K562 (cell line): Measurements from ENCODE around the gene UBE2L3. TPM values are rescaled to one million over a fixed set of nuclear protein-coding genes. Genes with fewer than 3 reads are reported as not detected.

Experiments
- ATAC-seq: fragments of 200-7000 bp; cut with Tn5 transposase; 3 replicates; pipeline ENCODE4 v1.9.1; 2020; ENCODE audit warnings: moderate library complexity
- BruUV-seq: library from RNA; stranded (reverse); fragments of 400-500 nt; replicated peaks from 2 replicates; lab custom pipeline; 2021; lab: Mats Ljungman, UMichigan
- CTCF ChIA-PET: fragments of 300-600 bp; formaldehyde crosslinking; extraction: SDS; loops from one replicate; lab custom pipeline; 2021; ENCODE audit warnings: low intra/inter-chr PET ratio; lab: Yijun Ruan, JAX
- POLR2A ChIA-PET: fragments of 300-600, 350-650 bp; sonication (Branson Sonifier 250); formaldehyde crosslinking; extraction: SDS; loops from one replicate; lab custom pipeline; 2021; ENCODE audit warnings: antibody characterized with exemption, inconsistent platforms; lab: Yijun Ruan, JAX
- DNase-seq, 4 experiments: peaks; one replicate each; pipeline versions ENCODE4 v3.0.0 to v3.0.0-alpha.2; 2011 to 2018; ENCODE audit warnings: low spot score in 3 of 4, mixed read lengths in 3 of 4; ENCODE audit errors: extremely low read depth in 1 of 4
- FAIRE-seq: peaks from 2 replicates; lab custom pipeline; 2011; peaks lifted over from hg19 to GRCh38; lab: Jason Lieb, UNC
- H2AFZ ChIP-seq: 2 replicates; pipeline ENCODE4 v1.6.0; 2011; ENCODE audit warnings: low read depth, low read length, control low read depth, inconsistent platforms
- H3K27ac ChIP-seq: fragments of 200-600 bp; 3 replicates; pipeline ENCODE4 v1.8.0; 2011; ENCODE audit warnings: low read depth, mild to moderate bottlenecking, control low read depth, inconsistent platforms, low read length, moderate library complexity, mixed read lengths; ENCODE audit errors: extremely low read depth
- H3K27me3 ChIP-seq, 2 experiments: fragments of 300-600 bp in 1 of 2; 2 replicates in 1 of 2; 3 replicates in 1 of 2; pipeline versions ENCODE4 v1.6.0 to v1.8.0; 2011; ENCODE audit warnings: inconsistent platforms in 2 of 2, low read length in 2 of 2, mild to moderate bottlenecking in 1 of 2, mixed read lengths in 1 of 2, moderate library complexity in 1 of 2; ENCODE audit not compliant: control insufficient read depth in 2 of 2, insufficient read depth in 2 of 2
- H3K36me3 ChIP-seq: fragments of 300-600 bp; 3 replicates; pipeline ENCODE4 v1.8.0; 2011; ENCODE audit warnings: mild to moderate bottlenecking, low read length, inconsistent platforms; ENCODE audit not compliant: control insufficient read depth, insufficient read depth
- H3K4me1 ChIP-seq, 2 experiments: fragments of 200-600 bp in 1 of 2; replicated peaks in 1 of 2; 2 replicates in 1 of 2; 3 replicates in 1 of 2; pipeline versions ENCODE4 v1.5.1 to v1.8.0; 2011; ENCODE audit warnings: inconsistent platforms in 2 of 2, low read length in 2 of 2, mild to moderate bottlenecking in 1 of 2, mixed read lengths in 1 of 2, moderate library complexity in 1 of 2; ENCODE audit not compliant: control insufficient read depth in 2 of 2, insufficient read depth in 2 of 2
- H3K4me2 ChIP-seq: 2 replicates; pipeline ENCODE4 v1.6.1; 2011; ENCODE audit warnings: low read length, control low read depth, inconsistent platforms, mixed read lengths; ENCODE audit not compliant: insufficient read depth
- H3K4me3 ChIP-seq: fragments of 200-600 bp; sonication (generic), shearing (Covaris generic); 2 replicates; pipeline ENCODE4 v1.5.1; 2016; ENCODE audit warnings: control low read depth, inconsistent platforms
- H3K79me2 ChIP-seq: fragments of 200-600 bp; 3 replicates; pipeline ENCODE4 v1.8.0; 2011; ENCODE audit warnings: low read length, inconsistent platforms; ENCODE audit not compliant: control insufficient read depth, insufficient read depth
- H3K9ac ChIP-seq, 2 experiments: 2 replicates each; pipeline versions ENCODE4 v1.6.0 to v1.6.1; 2011; ENCODE audit warnings: low read depth in 2 of 2, low read length in 2 of 2, control low read depth in 1 of 2, inconsistent platforms in 1 of 2, mild to moderate bottlenecking in 1 of 2, mixed read lengths in 1 of 2; ENCODE audit not compliant: insufficient read depth in 1 of 2
- H3K9me1 ChIP-seq: one replicate; pipeline ENCODE4 v1.6.0; 2011; ENCODE audit warnings: inconsistent platforms, mild to moderate bottlenecking, low read length, moderate library complexity; ENCODE audit not compliant: control insufficient read depth, insufficient read depth
- H3K9me3 ChIP-seq: replicated peaks from 2 replicates; pipeline ENCODE4 v1.5.1; 2011; ENCODE audit warnings: low read depth, low read length, inconsistent platforms; ENCODE audit not compliant: control insufficient read depth, insufficient read depth
- H4K20me1 ChIP-seq: replicated peaks from 2 replicates; pipeline ENCODE4 v1.6.1; 2011; ENCODE audit warnings: low read length, inconsistent platforms, mixed read lengths; ENCODE audit not compliant: control insufficient read depth, insufficient read depth
- ARNT ChIP-seq, 2 experiments: fragments of 450-650 bp; IDR thresholded peaks; 2 replicates each; pipeline ENCODE4 v1.6.1; 2016; ENCODE audit warnings: mild to moderate bottlenecking in 1 of 2
- CCAR2 ChIP-seq: fragments of 200-400 bp; formaldehyde crosslinking; IDR thresholded peaks from 2 replicates; pipeline ENCODE4 v1.6.1; 2017; ENCODE audit warnings: mild to moderate bottlenecking, low read depth, low read length
- HCFC1 ChIP-seq: IDR thresholded peaks from 2 replicates; pipeline ENCODE4 v1.6.1; 2012; ENCODE audit warnings: low read depth, low read length, improper control_type of control experiment
- HLTF ChIP-seq: fragments of 450-650 bp; IDR thresholded peaks from 2 replicates; pipeline ENCODE4 v1.6.1; 2016
- MAFF ChIP-seq: IDR thresholded peaks from 2 replicates; pipeline ENCODE4 v1.6.1; 2012; ENCODE audit warnings: low read length, improper control_type of control experiment
- SNRNP70 ChIP-seq: fragments of 200-400 bp; formaldehyde crosslinking; optimal IDR thresholded peaks from 2 replicates; pipeline ENCODE3; 2017; ENCODE audit warnings: low read depth, low read length
- TAF9B ChIP-seq: fragments of 450-650 bp; IDR thresholded peaks from 2 replicates; pipeline ENCODE4 v1.6.1; 2018; ENCODE audit warnings: mild to moderate bottlenecking; ENCODE audit not compliant: partially characterized antibody
- TFAM ChIP-seq: fragments of 250-450 bp; sonication (Bioruptor Pico); conservative IDR thresholded peaks from 2 replicates; pipeline ENCODE4 v1.5.0; 2021; ENCODE audit warnings: mild to moderate bottlenecking, moderate library complexity
- YY1 ChIP-seq, 3 experiments: IDR thresholded peaks; 2 replicates each; pipeline ENCODE4 v1.6.1; 2011; ENCODE audit warnings: low read length in 2 of 3, mild to moderate bottlenecking in 2 of 3, moderate library complexity in 2 of 3, borderline replicate concordance in 1 of 3, control low read depth in 1 of 3, low read depth in 1 of 3; ENCODE audit not compliant: insufficient read depth in 3 of 3, insufficient replicate concordance in 2 of 3, control insufficient read depth in 1 of 3, insufficient read length in 1 of 3; ENCODE audit errors: extremely low read depth in 1 of 3
- ZFP1 ChIP-seq: fragments of 450-650 bp; formaldehyde crosslinking; IDR thresholded peaks from 2 replicates; pipeline ENCODE4 v1.4.0; 2020; ENCODE audit warnings: mild to moderate bottlenecking, mixed read lengths
- ZNF217 ChIP-seq: sonication (generic); formaldehyde crosslinking; IDR thresholded peaks from 2 replicates; pipeline ENCODE4 v1.8.0; 2022; ENCODE audit warnings: mild to moderate bottlenecking, missing genetic modification reagents
- ZNF436 ChIP-seq: fragments of 250-450, 450-650 bp; sonication (Bioruptor Pico); formaldehyde crosslinking; IDR thresholded peaks from 2 replicates; pipeline ENCODE4 v1.7.0; 2020; ENCODE audit warnings: mild to moderate bottlenecking
- ZNF583 ChIP-seq: fragments of 250-450 bp; sonication (Bioruptor Pico); IDR thresholded peaks from 2 replicates; pipeline ENCODE4 v1.4.0; 2020
- ZNF696 ChIP-seq: fragments of 250-450 bp; sonication (Bioruptor Pico); conservative IDR thresholded peaks from 2 replicates; pipeline ENCODE4 v1.4.0; 2020; ENCODE audit warnings: mild to moderate bottlenecking, moderate library complexity
- ZNF717 ChIP-seq: fragments of 250-450 bp; sonication (Bioruptor Pico); IDR thresholded peaks from 2 replicates; pipeline ENCODE4 v1.5.0; 2021
- WGBS: fragments of 100-300 bp; shearing (Covaris generic); methylation state at CpG from one replicate; pipeline ENCODE4 v1.1.6; 2016; ENCODE audit warnings: low coverage, mixed read lengths; ENCODE audit not compliant: insufficient coverage; ENCODE audit errors: missing lambda C conversion rate; 5-methylcytosine and 5-hydroxymethylcytosine counted together
- in situ Hi-C: fragments of 300-500 bp; cut with MboI; formaldehyde crosslinking; loops from 4 replicates; pipeline ENCODE4 v1.15.0; 2018; ENCODE audit warnings: inconsistent platforms, mixed read lengths
- intact Hi-C: fragments of 100-400 bp; cut with micrococcal nuclease; formaldehyde crosslinking; loops from 2 replicates; pipeline ENCODE4 v1.14.2; 2022
- polyA plus RNA-seq, 8 experiments: library from polyadenylated mRNA; depleted of rRNA in 4 of 8; stranded (reverse) in 5 of 8; unstranded in 3 of 8; fragments of >200 nt; fragmentation: Nextera tagmentation in 2 of 8; fragmentation: Illumina TruSeq in 1 of 8; extraction: Ambion mirVana in 2 of 8; extraction: Trizol in 1 of 8; gene quantifications; 2 replicates each; pipeline versions ENCODE4 v1.2.1 to v1.2.3, GENCODE V29; 2011 to 2014; ENCODE audit warnings: inconsistent platforms in 1 of 8, missing spikeins in 1 of 8
- total RNA-seq, 7 experiments: library from RNA; depleted of rRNA in 6 of 7; stranded (reverse); fragments of >200 nt in 6 of 7; fragmentation: Illumina TruSeq in 2 of 7; extraction: Trizol in 2 of 7; gene quantifications; 2 replicates each; pipeline versions ENCODE4 v1.2.1 to v1.2.3, GENCODE V29; 2011 to 2021; ENCODE audit warnings: low replicate concordance in 1 of 7
- TF ChIP-seq, protein P1 (sequence below): fragments of 450-650 bp; IDR thresholded peaks from 2 replicates; pipeline ENCODE4 v1.6.1; 2016; ENCODE audit warnings: mild to moderate bottlenecking
- TF ChIP-seq, protein P2 (sequence below): fragments of 450-650 bp; formaldehyde crosslinking; IDR thresholded peaks from 2 replicates; pipeline ENCODE4 v1.4.0; 2020; ENCODE audit warnings: mild to moderate bottlenecking, moderate library complexity
- TF ChIP-seq, protein P3 (sequence below): conservative IDR thresholded peaks from 2 replicates; pipeline ENCODE4 v1.6.1; 2011; ENCODE audit warnings: low read depth, mild to moderate bottlenecking, low read length; ENCODE audit not compliant: control insufficient read depth

UBE2L3 gene
- total and polyA plus RNA-seq, 9 of the 15 experiments (the other 6 are each of a cell fraction or from before 2014, with no cell fraction given): 215 to 625 (median 285) TPM

DNA sequence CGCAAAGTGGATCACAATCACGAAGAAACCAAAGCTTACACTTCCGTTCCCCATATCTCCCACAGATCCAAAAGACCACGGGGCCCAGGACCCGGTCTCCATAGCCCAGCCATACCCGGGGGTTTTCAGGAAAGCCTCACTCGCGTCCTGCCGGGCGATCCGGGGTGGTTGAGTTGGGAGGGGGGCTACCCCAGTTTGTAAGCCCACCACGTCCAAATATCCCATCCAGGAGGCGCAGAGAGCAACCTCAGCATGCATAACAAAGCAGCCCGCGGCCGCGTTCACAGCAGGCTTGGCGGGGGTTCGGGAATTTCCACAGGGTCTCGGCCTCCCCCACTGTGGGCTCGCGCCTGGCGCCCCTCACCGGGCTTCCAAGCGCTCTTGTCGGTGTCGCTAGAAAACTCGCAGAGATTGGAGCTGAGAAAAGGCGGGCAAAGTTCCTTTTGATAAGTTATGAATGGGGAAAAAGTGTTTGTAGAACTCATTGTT is 84.1 kb downstream of the UBE2L3 start:
- H3K4me1 ChIP-seq: peaks cover 30 to 40% of the 10 kb centered on the region in 2 experiments
- H3K4me2 ChIP-seq: peak overlapping the region; percentile 85
- POLR2A ChIA-PET: interaction anchor here (0.6 to 75.5 kb wide), 13 partner anchors 8 to 701 kb away, joined by 3 to 4622 read pairs (median 4); partner anchors contain the start of genes CCDC116, PPIL2, SDF2L1 and YDJC
- peak overlapping the region; percentile 81 for H2AFZ ChIP-seq
- CTCF ChIA-PET: interaction anchor here (0.6 to 1.2 kb wide), 4 partner anchors 14 to 1033 kb away, joined by 3 to 5 read pairs (median 3); partner anchors contain the start of genes PPIL2 and YDJC
- peak in 1 of 4 experiments; percentile 89 for DNase-seq
- peak; percentile 40 for ATAC-seq
- peak overlapping the region; percentile 47 for H3K4me3 ChIP-seq
- peaks cover 22% of the 10 kb centered on the region for H3K79me2 ChIP-seq
- no peaks in the 10 kb centered on the region for H3K27me3 ChIP-seq
- no peak for FAIRE-seq
- intact Hi-C loops: loop anchor here (1.0 to 10.0 kb wide), 4 partner anchors 8 to 797 kb away; partner anchors contain the start of genes CCDC116, PI4KA, PPIL2 and SNAP29
- H3K36me3 ChIP-seq: peaks cover 55% of the 10 kb centered on the region
- H3K9ac ChIP-seq: peak overlapping the region; percentile 75 to 91
- H3K9me1 ChIP-seq: peaks cover 13% of the 10 kb centered on the region
- BruUV-seq: TSS peak; percentile 88
- peaks cover 13% of the 10 kb centered on the region for H4K20me1 ChIP-seq
- H3K9me3 ChIP-seq: no peaks in the 10 kb centered on the region
- under 1% methylated on average over 29 of the region's 29 CpGs for WGBS
- in situ Hi-C loops: loop anchor here (25.0 kb wide), 1 partner anchor 1314 kb away; no protein-coding TSS in a partner anchor
- peak overlapping the region; percentile 69 for H3K27ac ChIP-seq
- no peak for TF ChIP-seq HLTF
- no peak for TF ChIP-seq ZNF436 (CRISPR knock-in tag)
- TF ChIP-seq ARNT (IDR thresholded peaks at IDR 0.05): no peak
- no peak for TF ChIP-seq ZNF717 (CRISPR knock-in tag)
- no peak for TF ChIP-seq ZNF217 (CRISPR knock-in tag)
- TF ChIP-seq YY1 (IDR thresholded peaks at IDR 0.05; ENCODE audit: borderline replicate concordance in 1 of 3, control insufficient read depth in 1 of 3, extremely low read depth in 1 of 3, insufficient read depth in 3 of 3, insufficient read length in 1 of 3, insufficient replicate concordance in 2 of 3, low read depth in 1 of 3, low read length in 2 of 3): peak in 1 of 3 experiments; percentile 7
- TF ChIP-seq HCFC1: no peak; the same call in none of the 2 replicates
- no peak; the same call in 1 of the 2 replicates for TF ChIP-seq MAFF
- TF ChIP-seq, protein P1, sequence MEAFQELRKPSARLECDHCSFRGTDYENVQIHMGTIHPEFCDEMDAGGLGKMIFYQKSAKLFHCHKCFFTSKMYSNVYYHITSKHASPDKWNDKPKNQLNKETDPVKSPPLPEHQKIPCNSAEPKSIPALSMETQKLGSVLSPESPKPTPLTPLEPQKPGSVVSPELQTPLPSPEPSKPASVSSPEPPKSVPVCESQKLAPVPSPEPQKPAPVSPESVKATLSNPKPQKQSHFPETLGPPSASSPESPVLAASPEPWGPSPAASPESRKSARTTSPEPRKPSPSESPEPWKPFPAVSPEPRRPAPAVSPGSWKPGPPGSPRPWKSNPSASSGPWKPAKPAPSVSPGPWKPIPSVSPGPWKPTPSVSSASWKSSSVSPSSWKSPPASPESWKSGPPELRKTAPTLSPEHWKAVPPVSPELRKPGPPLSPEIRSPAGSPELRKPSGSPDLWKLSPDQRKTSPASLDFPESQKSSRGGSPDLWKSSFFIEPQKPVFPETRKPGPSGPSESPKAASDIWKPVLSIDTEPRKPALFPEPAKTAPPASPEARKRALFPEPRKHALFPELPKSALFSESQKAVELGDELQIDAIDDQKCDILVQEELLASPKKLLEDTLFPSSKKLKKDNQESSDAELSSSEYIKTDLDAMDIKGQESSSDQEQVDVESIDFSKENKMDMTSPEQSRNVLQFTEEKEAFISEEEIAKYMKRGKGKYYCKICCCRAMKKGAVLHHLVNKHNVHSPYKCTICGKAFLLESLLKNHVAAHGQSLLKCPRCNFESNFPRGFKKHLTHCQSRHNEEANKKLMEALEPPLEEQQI: no peak
- TF ChIP-seq ZFP1 (CRISPR knock-in tag): no peak
- TF ChIP-seq, protein P2, sequence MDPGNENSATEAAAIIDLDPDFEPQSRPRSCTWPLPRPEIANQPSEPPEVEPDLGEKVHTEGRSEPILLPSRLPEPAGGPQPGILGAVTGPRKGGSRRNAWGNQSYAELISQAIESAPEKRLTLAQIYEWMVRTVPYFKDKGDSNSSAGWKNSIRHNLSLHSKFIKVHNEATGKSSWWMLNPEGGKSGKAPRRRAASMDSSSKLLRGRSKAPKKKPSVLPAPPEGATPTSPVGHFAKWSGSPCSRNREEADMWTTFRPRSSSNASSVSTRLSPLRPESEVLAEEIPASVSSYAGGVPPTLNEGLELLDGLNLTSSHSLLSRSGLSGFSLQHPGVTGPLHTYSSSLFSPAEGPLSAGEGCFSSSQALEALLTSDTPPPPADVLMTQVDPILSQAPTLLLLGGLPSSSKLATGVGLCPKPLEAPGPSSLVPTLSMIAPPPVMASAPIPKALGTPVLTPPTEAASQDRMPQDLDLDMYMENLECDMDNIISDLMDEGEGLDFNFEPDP (CRISPR knock-in tag): no peak
- no peak for TF ChIP-seq TFAM (CRISPR knock-in tag)
- TF ChIP-seq, protein P3, sequence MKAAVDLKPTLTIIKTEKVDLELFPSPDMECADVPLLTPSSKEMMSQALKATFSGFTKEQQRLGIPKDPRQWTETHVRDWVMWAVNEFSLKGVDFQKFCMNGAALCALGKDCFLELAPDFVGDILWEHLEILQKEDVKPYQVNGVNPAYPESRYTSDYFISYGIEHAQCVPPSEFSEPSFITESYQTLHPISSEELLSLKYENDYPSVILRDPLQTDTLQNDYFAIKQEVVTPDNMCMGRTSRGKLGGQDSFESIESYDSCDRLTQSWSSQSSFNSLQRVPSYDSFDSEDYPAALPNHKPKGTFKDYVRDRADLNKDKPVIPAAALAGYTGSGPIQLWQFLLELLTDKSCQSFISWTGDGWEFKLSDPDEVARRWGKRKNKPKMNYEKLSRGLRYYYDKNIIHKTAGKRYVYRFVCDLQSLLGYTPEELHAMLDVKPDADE: no peak
- TF ChIP-seq ZNF583 (CRISPR knock-in tag): no peak
- TF ChIP-seq CCAR2: no peak
- no peak for TF ChIP-seq SNRNP70
- no peak for TF ChIP-seq ZNF696 (CRISPR knock-in tag)
- no peak for TF ChIP-seq TAF9B
